Activated CD8-positive, alpha-beta memory T cell treated with anti-CD3 and anti-CD28 coated beads for 36 hours (primary cell): ENCODE results near the gene P3R3URF. TPM values are rescaled to one million over a fixed set of nuclear protein-coding genes. Genes with fewer than 3 reads are reported as not detected.

Source experiments
- total RNA-seq, 2 experiments: library from RNA; stranded (reverse); gene quantifications; one replicate each; pipeline ENCODE4 v1.2.3, GENCODE V29; 2021

The P3R3URF gene
- total RNA-seq, 2 experiments from 2014 or later = not detected

Other genes with a start within 250 kb of the P3R3URF start
- 1 to 10 TPM; 3.3 to 4.1 TPM for gene PIK3R3, start 43.9 kb downstream of the P3R3URF start, total RNA-seq
- gene TSPAN1, start 1.4 kb downstream of the P3R3URF start, total RNA-seq = not detected
- gene POMGNT1, start 21.9 kb upstream of the P3R3URF start, total RNA-seq = 10 to 100 TPM; 52.8 to 59.0 TPM
- under 1 TPM; 0.08 to 0.19 TPM for gene LURAP1, start 26.8 kb upstream of the P3R3URF start, total RNA-seq
- gene RAD54L, start 71.3 kb upstream of the P3R3URF start, total RNA-seq = 10 to 100 TPM; 60.9 to 63.1 TPM
- gene LRRC41, start 127.1 kb upstream of the P3R3URF start, total RNA-seq = 10 to 100 TPM; 37.2 TPM
- gene UQCRH, start 127.2 kb upstream of the P3R3URF start, total RNA-seq = 100 to 1,000 TPM; 393 to 395 TPM
- gene NSUN4, start 164.3 kb upstream of the P3R3URF start, total RNA-seq = 10 to 100 TPM; 28.8 to 30.8 TPM
- gene FAAH, start 217.8 kb upstream of the P3R3URF start, total RNA-seq = 1 to 10 TPM; 4.8 to 5.3 TPM